Nephron (organoid): ENCODE results near the gene ZFYVE19.
A peak's percentile ranks its signal among the peaks of the same experiment; 100 is the strongest.

ENCODE experiments used
- H3K27ac Mint-ChIP-seq, 3 experiments: 2 replicates each; pipeline ENCODE4 v1.8.0; 2020; ENCODE audit warnings: mixed read lengths in 3 of 3, mild to moderate bottlenecking in 2 of 3, moderate library complexity in 1 of 3
- H3K27me3 Mint-ChIP-seq: 2 replicates; pipeline ENCODE4 v1.8.0; 2021; ENCODE audit warnings: low read depth, mild to moderate bottlenecking, moderate library complexity, mixed read lengths
- H3K36me3 Mint-ChIP-seq: 2 replicates; pipeline ENCODE4 v1.8.0; 2020; ENCODE audit warnings: low read depth, mixed read lengths
- H3K4me1 Mint-ChIP-seq: 2 replicates; pipeline ENCODE4 v1.8.0; 2020; ENCODE audit warnings: mixed read lengths
- H3K4me3 Mint-ChIP-seq, 3 experiments: 2 replicates each; pipeline ENCODE4 v1.8.0; 2020; ENCODE audit warnings: mild to moderate bottlenecking in 3 of 3, mixed read lengths in 3 of 3, moderate library complexity in 2 of 3
- H3K9me3 Mint-ChIP-seq: 2 replicates; pipeline ENCODE4 v1.8.0; 2020; ENCODE audit warnings: mixed read lengths
- CTCF ChIP-seq, 3 experiments: fragments of 200-600 bp; sonication (generic); IDR thresholded peaks; one replicate each; pipeline ENCODE4 v1.5.0; 2021; ENCODE audit warnings: antibody characterized with exemption in 3 of 3; ENCODE audit not compliant: unreplicated experiment in 3 of 3

ZFYVE19 gene

GRCh38 chr15:40769274-40770146 is 37.4 kb upstream of the ZFYVE19 start, which contains the start of gene C15orf62:
TSS of gene C15orf62 (plus strand) at chr15:40769980. CDS start at chr15:40770496, 516 bp downstream.
- peak within 1 kb of the TSS in 1 of 3 experiments; percentile 53 for H3K4me3 Mint-ChIP-seq
- no peaks in the 10 kb centered on the region for H3K27me3 Mint-ChIP-seq
- no peak for TF ChIP-seq CTCF (IDR thresholded peaks at IDR 0.05; ENCODE audit: unreplicated experiment in 3 of 3)
- H3K9me3 Mint-ChIP-seq, result no peaks in the 10 kb centered on the region
- peak within 1 kb of the TSS; percentile 94 to 95 (median 94) for H3K27ac Mint-ChIP-seq
- peaks cover 4% of the 10 kb centered on the region for H3K36me3 Mint-ChIP-seq
- peaks cover 25% of the 10 kb centered on the region for H3K4me1 Mint-ChIP-seq

GRCh38 chr15:40770147-40770721 is 36.7 kb upstream of the ZFYVE19 start:
- H3K27me3 Mint-ChIP-seq, result no peaks in the 10 kb centered on the region
- peaks cover 17% of the 10 kb centered on the region for H3K4me1 Mint-ChIP-seq
- no peaks in the 10 kb centered on the region for H3K9me3 Mint-ChIP-seq
- H3K36me3 Mint-ChIP-seq, result peaks cover 9% of the 10 kb centered on the region
- TF ChIP-seq CTCF (IDR thresholded peaks at IDR 0.05; ENCODE audit: unreplicated experiment in 3 of 3), result no peak
- H3K4me3 Mint-ChIP-seq, result peak overlapping the region in 1 of 3 experiments; percentile 53
- H3K27ac Mint-ChIP-seq, result peak overlapping the region; percentile 94 to 95 (median 94)

GRCh38 chr15:40771242-40771641 is 35.6 kb upstream of the ZFYVE19 start:
- H3K36me3 Mint-ChIP-seq, result peaks cover 11% of the 10 kb centered on the region
- peak overlapping the region in 1 of 3 experiments; percentile 52 for H3K27ac Mint-ChIP-seq
- H3K4me3 Mint-ChIP-seq, result no peak overlapping the region
- TF ChIP-seq CTCF (IDR thresholded peaks at IDR 0.05; ENCODE audit: unreplicated experiment in 3 of 3), result no peak
- no peaks in the 10 kb centered on the region for H3K9me3 Mint-ChIP-seq
- H3K4me1 Mint-ChIP-seq, result peaks cover 12% of the 10 kb centered on the region
- no peaks in the 10 kb centered on the region for H3K27me3 Mint-ChIP-seq

GRCh38 chr15:40772014-40772413 is 34.9 kb upstream of the ZFYVE19 start:
- Mint-ChIP-seq H3K36me3 (peaks cover 18% of the 10 kb centered on the region), H3K4me3 (no peak overlapping the region)

GRCh38 chr15:40773496-40773895 is 33.4 kb upstream of the ZFYVE19 start:
- H3K36me3 Mint-ChIP-seq, result peaks cover 25% of the 10 kb centered on the region
- TF ChIP-seq CTCF (IDR thresholded peaks at IDR 0.05; ENCODE audit: unreplicated experiment in 3 of 3), result no peak
- H3K27ac Mint-ChIP-seq, result no peak overlapping the region
- peaks cover 12% of the 10 kb centered on the region for H3K4me1 Mint-ChIP-seq
- H3K4me3 Mint-ChIP-seq, result no peak overlapping the region
- H3K27me3 Mint-ChIP-seq, result no peaks in the 10 kb centered on the region
- H3K9me3 Mint-ChIP-seq, result no peaks in the 10 kb centered on the region

More at GRCh38 chr15:40772014-40772413, 34.9 kb upstream of the ZFYVE19 start:
- Mint-ChIP-seq H3K27me3 (no peaks in the 10 kb centered on the region), H3K27ac (no peak overlapping the region), H3K9me3 (no peaks in the 10 kb centered on the region), H3K4me1 (peaks cover 12% of the 10 kb centered on the region)
- TF ChIP-seq CTCF (IDR thresholded peaks at IDR 0.05; ENCODE audit: unreplicated experiment in 3 of 3), result no peak
